ENCODE results near the gene VRTN.
"Not testable (repeated sequence)": the region's sequence is repeated elsewhere in the genome, so short reads cannot be mapped to it uniquely, and the experiment has no call there.

The VRTN gene

DNA sequence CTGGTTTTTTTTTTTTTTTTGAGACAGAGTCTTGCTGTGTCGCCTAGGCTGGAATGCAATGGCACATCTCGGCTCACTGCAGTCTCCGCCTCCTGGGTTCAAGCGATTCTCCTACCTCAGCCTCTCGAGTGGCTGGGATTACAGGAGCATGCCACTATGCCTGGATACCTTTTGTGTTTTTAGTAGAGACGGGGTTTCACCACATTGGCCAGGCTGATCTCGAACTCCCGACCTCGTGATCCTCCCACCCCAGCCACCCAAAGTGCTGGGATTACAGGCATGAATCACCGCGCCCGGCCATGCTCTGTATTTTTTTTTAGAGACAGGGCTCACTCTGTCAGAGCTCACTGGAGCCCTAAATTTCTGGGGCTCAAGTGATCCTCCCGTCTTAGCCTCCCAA lies 32.6 kb downstream of the VRTN start:
- H3K27me3 ChIP-seq (ENCODE audit: insufficient read depth, low read depth): no peaks in the 10 kb centered on the region
- H3K4me1 ChIP-seq (ENCODE audit: low read depth, poor library complexity, severe bottlenecking): no peaks in the 10 kb centered on the region
- no peak overlapping the region for H3K4me2 ChIP-seq
- no peak overlapping the region for H3K27ac ChIP-seq
- H4K20me1 ChIP-seq (ENCODE audit: insufficient read depth): no peaks in the 10 kb centered on the region
- TF ChIP-seq, protein P1, sequence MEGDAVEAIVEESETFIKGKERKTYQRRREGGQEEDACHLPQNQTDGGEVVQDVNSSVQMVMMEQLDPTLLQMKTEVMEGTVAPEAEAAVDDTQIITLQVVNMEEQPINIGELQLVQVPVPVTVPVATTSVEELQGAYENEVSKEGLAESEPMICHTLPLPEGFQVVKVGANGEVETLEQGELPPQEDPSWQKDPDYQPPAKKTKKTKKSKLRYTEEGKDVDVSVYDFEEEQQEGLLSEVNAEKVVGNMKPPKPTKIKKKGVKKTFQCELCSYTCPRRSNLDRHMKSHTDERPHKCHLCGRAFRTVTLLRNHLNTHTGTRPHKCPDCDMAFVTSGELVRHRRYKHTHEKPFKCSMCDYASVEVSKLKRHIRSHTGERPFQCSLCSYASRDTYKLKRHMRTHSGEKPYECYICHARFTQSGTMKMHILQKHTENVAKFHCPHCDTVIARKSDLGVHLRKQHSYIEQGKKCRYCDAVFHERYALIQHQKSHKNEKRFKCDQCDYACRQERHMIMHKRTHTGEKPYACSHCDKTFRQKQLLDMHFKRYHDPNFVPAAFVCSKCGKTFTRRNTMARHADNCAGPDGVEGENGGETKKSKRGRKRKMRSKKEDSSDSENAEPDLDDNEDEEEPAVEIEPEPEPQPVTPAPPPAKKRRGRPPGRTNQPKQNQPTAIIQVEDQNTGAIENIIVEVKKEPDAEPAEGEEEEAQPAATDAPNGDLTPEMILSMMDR (conservative IDR thresholded peaks at IDR 0.05; ENCODE audit: low read depth, low read length): no peak
- H3K4me3 ChIP-seq (IDR thresholded peaks at IDR 0.05; ENCODE audit: insufficient read depth, low read depth, low read length): no peak overlapping the region
- no peaks in the 10 kb centered on the region for H3K79me2 ChIP-seq (ENCODE audit: insufficient read depth, low read depth)
- H2AFZ ChIP-seq (ENCODE audit: low read depth): no peak overlapping the region
- H3K9ac ChIP-seq: no peak overlapping the region
- no peaks in the 10 kb centered on the region for H3K36me3 ChIP-seq (ENCODE audit: insufficient read depth)

GRCh38 chr14:74381571-74381970 lies 33.3 kb downstream of the VRTN start:
- H3K4me3 ChIP-seq (IDR thresholded peaks at IDR 0.05; ENCODE audit: insufficient read depth, low read depth, low read length); H3K27me3 ChIP-seq (ENCODE audit: insufficient read depth, low read depth); H3K4me2 ChIP-seq; H3K9ac ChIP-seq; H2AFZ ChIP-seq (ENCODE audit: low read depth); H3K79me2 ChIP-seq (ENCODE audit: insufficient read depth, low read depth); H4K20me1 ChIP-seq (ENCODE audit: insufficient read depth); H3K4me1 ChIP-seq (ENCODE audit: low read depth, poor library complexity, severe bottlenecking); H3K27ac ChIP-seq; H3K36me3 ChIP-seq (ENCODE audit: insufficient read depth): not testable (repeated sequence)

DNA sequence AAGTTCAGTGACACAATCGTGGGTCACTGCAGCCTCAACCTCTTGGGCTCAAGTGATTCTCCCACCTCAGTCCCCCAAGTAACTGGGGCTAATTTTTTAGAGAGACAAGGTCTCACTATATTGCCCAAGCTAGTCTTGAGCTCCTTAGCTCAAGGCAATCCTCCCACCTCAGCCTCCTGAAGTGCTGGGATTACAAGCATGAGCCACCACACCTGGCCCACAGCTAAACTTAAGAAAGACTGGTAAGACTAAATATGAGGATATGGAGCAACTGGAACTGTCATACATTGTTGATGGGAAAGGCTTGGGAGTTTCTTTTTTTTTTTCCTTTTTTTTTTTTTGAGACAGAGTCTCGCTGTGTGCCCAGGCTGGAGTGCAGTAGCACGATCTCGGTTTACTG lies 34.0 kb downstream of the VRTN start:
- no peak overlapping the region for H2AFZ ChIP-seq (ENCODE audit: low read depth)
- no peaks in the 10 kb centered on the region for H3K4me1 ChIP-seq (ENCODE audit: low read depth, poor library complexity, severe bottlenecking)
- H4K20me1 ChIP-seq (ENCODE audit: insufficient read depth): no peaks in the 10 kb centered on the region
- H3K36me3 ChIP-seq (ENCODE audit: insufficient read depth): no peaks in the 10 kb centered on the region
- H3K27me3 ChIP-seq (ENCODE audit: insufficient read depth, low read depth): no peaks in the 10 kb centered on the region
- TF ChIP-seq, protein P1 (conservative IDR thresholded peaks at IDR 0.05; ENCODE audit: low read depth, low read length): no peak
- H3K9ac ChIP-seq: no peak overlapping the region
- no peak overlapping the region for H3K27ac ChIP-seq
- H3K4me3 ChIP-seq (IDR thresholded peaks at IDR 0.05; ENCODE audit: insufficient read depth, low read depth, low read length): no peak overlapping the region
- H3K79me2 ChIP-seq (ENCODE audit: insufficient read depth, low read depth): no peaks in the 10 kb centered on the region
- no peak overlapping the region for H3K4me2 ChIP-seq

DNA sequence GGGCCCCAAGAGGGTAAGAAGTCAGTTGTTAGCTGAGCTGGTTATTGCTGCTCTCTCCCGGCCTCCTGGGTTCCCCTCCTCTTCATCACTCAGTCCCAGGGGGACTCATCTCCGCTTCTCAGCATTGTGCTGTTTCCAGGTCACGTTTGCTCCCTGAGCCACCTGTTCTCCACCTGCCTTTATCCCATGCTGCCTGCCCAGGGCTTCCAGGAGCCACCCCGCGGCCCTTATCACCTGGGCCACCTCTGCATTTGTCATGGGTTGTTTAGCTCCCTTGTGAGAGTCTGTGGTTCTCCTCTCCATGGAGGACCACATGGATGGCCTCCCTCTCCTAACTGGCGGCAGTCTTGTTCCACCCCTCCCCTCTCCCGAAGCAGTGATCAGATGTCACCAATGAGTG lies 41.7 kb downstream of the VRTN start:
- Histone ChIP-seq H3K4me1 (ENCODE audit: low read depth, poor library complexity, severe bottlenecking) (no peaks in the 10 kb centered on the region), H3K4me2 (no peak overlapping the region), H3K27me3 (ENCODE audit: insufficient read depth, low read depth) (no peaks in the 10 kb centered on the region), H2AFZ (ENCODE audit: low read depth) (no peak overlapping the region), H3K4me3 (IDR thresholded peaks at IDR 0.05; ENCODE audit: insufficient read depth, low read depth, low read length) (no peak overlapping the region), H3K27ac (no peak overlapping the region), H3K9ac (no peak overlapping the region), H4K20me1 (ENCODE audit: insufficient read depth) (no peaks in the 10 kb centered on the region), H3K36me3 (ENCODE audit: insufficient read depth) (no peaks in the 10 kb centered on the region), H3K79me2 (ENCODE audit: insufficient read depth, low read depth) (no peaks in the 10 kb centered on the region)
- TF ChIP-seq, protein P1 (conservative IDR thresholded peaks at IDR 0.05; ENCODE audit: low read depth, low read length): no peak

- not testable (repeated sequence) for H3K79me2 ChIP-seq (ENCODE audit: insufficient read depth, low read depth); H3K9ac ChIP-seq; H3K4me2 ChIP-seq
These were observed 42.2 kb downstream of the VRTN start for GRCh38 chr14:74390505-74390904.

More at GRCh38 chr14:74390505-74390904, 42.2 kb downstream of the VRTN start:
- not testable (repeated sequence) for H3K4me3 ChIP-seq (IDR thresholded peaks at IDR 0.05; ENCODE audit: insufficient read depth, low read depth, low read length); H3K36me3 ChIP-seq (ENCODE audit: insufficient read depth); H3K4me1 ChIP-seq (ENCODE audit: low read depth, poor library complexity, severe bottlenecking); H4K20me1 ChIP-seq (ENCODE audit: insufficient read depth); H3K27me3 ChIP-seq (ENCODE audit: insufficient read depth, low read depth); H3K27ac ChIP-seq; H2AFZ ChIP-seq (ENCODE audit: low read depth)

All from KMS-11 (cell line).